Measurements from ENCODE around the gene DCAF4L1.

GRCh38 chr4:41939016-41939626 lies 42.4 kb upstream of the DCAF4L1 start:
- TF ChIP-seq POLR2A (IDR thresholded peaks at IDR 0.05; ENCODE audit: low read length) = no peak
- TF ChIP-seq GATA1 (IDR thresholded peaks at IDR 0.05; ENCODE audit: low read depth, low read length) = no peak

Measured in erythroblast (primary cell).